NCI-H2171 treated with DMSO at 0.1 percent for 48 hours (cell line): ENCODE measurements around the gene PPY.
"Not testable (repeated sequence)": the region's sequence is repeated elsewhere in the genome, so short reads cannot be mapped to it uniquely, and the experiment has no call there.

Source experiments
- DNase-seq: peaks from one replicate; lab custom pipeline; 2025; lab: John Stamatoyannopoulos, UW

Gene PPY

DNA sequence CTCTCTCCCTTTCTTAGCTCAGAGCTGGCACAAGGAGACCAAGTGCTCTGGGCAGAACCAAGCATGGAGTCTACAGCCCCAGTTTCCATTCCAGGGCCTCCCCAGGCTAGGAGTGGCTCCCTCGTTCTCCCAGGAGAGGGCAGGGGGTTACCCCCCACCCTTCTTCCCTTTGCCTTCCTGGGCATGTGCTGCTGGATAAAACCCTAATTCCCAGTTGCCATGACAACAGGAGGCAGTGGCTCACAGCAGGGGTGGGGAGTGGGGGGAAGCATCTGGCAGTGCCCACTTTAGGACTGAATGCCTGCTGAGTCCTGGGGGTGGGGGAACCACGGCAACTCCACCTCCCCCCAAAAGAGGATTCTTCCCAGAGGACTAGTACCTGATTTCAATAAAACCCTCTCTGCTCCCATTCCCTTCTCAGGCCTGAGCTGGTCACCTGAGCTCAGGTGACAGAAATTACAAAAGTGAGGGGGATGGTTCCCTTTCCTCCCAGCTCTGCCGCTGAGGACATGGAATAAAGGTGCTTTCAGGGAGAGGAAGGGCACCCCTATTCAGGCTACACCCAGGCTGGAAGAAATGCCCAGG is 36.8 kb downstream of the PPY start:
- DNase-seq: peak; percentile 36

DNA sequence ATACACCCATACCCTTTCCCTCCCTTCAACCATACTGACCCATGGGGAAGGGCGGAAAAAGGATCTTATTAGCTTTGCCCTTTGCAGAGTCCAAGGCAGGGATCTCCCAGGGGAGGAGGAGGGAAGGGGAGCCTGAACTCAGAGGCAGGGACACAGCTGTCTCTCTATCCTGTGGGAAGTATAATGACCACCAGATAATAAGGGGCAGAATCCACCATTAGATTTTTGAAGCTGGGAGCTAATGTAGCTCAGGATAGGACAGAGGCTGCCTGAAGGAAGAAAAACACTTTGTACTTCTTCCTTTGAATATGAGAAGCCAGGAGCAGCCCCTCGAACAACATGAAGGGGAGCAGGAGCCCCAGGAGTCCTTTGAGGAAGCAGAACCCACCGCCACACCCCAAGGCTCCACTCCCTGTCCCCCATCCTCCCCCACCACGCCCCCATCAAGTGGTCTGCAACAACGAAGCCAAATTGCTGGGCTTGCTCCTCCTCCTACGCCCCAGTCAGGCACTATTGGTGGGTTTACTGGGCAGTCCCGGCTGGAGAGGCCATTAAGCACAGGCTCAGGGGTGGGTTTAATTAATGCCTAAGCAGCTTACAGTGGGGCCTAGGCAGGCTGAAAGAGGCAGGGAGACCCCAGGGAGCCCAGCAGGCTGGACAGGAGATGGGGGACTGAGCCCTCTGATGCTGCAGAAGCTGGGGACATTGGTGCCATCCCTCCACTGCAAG is 40.3 kb downstream of the PPY start:
- DNase-seq: no peak

DNA sequence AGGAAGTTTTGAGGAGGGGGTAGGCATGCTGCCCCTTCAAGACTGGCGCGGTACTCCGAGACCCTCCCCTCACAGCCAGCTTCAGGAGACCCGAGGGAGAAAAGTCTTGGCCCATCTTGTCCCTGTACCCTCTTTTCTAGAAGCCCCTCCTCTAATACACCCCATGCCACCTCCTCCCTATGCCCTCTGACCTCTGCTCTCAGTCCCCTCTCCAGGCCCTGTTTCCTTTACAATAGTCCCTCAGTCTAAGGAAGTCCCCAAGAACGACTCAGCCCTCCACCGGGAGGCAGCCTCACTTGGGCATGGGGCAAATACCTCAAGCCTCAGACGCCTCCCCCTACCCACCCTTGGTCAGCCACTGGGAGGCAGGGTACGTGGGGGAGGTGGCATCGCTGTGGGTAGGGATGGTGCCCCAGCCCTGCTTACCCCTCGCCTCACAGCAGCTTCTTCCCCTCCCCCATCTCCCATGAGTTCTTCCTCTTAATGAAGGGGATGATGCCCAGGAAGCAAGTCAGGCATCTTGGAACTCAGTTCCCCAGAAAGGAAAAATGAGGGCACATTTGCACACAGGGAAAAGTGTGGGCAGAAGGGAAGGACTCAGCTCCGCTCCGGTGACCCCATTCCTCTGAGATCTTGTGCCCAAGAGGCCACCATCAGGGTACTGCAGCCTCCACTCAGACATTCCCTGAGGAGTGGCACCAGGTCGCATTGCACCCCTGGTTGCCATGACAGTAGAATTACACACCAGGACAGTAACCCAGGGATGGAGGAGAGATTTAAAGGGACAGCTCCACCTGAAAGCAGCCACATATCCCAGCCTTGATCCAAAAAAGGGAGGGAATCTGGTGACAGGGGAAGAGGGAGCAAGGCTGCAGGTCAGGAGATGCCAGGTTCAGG is 41.2 kb downstream of the PPY start:
- DNase-seq: no peak

DNA sequence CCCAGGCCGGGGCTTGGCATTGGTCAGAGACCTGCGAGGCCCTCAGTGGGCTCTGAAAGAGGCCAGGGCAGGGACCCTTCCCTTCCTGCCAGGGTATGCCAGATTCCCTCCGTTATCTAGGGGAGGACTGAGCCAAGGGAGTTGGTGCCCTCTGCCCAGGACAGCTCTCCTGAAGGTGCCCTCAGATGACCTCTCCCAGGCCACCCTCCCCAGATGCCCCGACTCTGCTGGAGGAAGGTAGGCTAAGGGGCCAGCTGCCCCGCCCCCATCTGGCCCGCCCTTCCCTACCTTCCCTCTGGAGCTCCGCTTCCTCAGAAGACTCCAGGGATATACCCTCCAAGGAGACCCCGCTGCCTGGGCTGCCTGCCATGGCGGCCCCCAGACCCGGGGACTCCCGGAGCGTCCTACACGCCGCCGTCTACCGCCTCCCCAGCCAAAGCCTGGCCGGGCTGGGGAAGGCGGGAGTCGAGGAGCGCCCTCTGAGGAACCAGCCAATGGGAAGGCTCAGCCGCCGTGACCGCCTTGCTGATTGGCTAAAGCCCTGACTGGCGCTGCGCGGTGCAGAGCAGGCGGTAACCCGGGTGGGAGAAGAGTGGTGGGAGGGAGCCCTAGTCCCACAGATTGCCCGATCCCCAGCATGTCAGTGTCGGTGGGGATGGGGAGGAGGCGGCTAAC is 42.0 kb downstream of the PPY start:
- peak; percentile 91 for DNase-seq

DNA sequence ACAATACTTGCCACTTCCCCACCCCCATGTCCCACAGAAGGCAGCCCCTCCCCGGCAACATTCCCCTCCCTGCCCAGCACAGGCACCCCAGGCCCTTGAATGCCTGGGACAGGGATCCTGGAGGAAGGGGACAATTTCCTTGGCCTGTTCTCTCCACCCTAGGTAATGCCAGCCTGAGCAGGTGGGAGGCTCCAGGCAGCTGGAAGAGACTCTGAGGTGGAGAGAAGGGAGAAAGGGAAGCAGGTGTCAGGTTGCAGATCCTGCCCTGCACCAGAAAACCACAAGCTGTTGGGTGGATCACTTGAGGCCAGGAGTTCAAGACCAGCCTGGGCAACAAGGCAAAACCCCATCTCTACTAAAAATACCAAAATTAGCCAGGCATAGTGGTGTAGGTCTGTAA is 43.8 kb downstream of the PPY start:
- DNase-seq: peak; percentile 66

DNA sequence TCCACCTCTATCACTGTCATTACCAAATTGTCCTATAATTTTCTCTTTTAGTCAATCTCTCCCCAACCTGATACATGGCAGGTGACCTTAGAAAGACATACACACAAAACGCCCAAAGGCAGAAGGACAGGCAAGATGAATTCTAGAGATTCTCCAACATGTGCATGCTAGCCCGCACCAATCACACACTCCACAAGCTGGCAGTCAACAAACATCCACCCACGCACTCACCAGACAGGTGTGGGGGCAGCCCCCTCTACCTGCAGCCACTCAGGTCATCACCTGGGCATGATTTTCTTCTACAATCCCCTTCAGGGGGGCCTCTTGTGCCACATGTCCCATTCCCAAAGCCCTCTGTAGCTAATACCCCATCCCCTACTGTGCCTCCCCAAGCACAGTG is 44.4 kb downstream of the PPY start:
- no peak for DNase-seq

DNA sequence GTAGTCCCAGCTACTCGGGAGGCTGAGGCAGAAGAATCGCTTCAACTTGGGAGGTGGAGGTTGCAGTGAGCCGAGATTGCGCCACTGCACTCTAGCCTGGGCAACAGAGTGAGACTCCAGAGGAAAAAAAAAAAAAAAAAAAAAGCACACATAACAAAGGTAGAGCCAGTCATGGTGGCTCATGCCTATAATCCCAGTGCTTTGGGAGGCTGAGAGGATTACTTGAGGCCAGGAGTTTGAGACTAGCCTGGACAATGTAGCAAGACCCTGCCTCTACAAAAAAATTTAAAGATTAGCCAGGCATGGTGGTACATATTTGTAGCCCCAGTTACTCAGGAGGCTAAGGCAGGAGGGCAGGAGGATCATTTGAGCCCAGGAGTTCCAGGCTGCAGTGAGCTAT is 47.8 kb downstream of the PPY start:
- DNase-seq: not testable (repeated sequence)

DNA sequence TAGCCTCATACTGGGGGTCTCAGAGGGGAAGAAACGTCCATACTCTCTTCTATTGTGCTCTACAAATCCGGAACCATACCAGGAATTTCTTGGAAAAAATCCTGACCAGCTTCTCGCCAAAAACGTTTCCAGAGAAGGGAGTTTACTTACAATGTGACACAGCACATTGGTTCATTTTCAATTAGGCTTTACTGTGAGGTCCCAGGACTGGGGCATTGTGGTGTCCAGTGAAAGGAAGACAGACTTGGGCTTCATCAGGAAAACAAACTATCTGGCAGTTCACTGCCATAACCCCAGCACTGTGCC is 49.7 kb downstream of the PPY start:
- no peak for DNase-seq

DNA sequence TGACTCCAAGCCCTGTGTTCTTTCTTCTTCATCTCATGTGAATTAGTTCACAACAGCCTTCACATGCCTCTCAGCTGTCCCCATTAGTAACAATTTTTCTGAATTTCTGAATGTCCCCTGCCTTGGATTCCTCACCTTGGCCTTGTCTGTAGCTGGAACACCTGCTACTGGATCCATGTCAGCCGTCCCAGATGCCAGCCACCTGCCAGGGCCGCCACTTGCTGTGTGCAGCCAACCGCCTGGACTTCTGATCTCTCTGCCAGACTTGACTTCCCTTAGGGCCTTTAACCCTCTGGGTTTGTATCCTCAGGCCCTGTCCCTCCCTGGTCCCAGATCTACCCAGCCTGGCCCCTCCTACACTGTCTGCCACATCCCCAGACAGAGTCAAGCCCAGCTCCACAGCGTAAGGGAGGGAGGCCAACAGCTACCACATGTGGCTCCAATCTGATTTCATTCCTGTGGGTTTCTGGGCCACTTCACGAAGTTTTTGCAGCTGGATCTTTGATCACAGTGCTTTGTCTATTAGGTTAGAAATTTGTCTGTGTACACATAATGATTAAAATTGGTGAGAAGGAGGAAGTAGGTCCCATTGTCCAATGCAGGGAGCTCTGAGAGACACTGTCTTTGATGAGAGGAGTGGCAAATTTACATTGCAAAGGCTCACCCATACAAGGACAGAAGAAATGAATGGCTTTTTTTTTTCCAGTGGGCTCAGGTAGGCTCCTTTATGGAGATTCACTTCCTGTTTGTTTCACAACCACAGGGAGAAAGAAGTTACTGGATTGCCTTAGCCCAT is 50.2 kb downstream of the PPY start:
- DNase-seq: peak; percentile 20
